HL-60 (cell line): ENCODE results near the gene FEM1A.
A peak's percentile ranks its signal among the peaks of the same experiment; 100 is the strongest.
"Not testable (repeated sequence)": the region's sequence is repeated elsewhere in the genome, so short reads cannot be mapped to it uniquely, and the experiment has no call there.

Experiments
- DNase-seq, 2 experiments: peaks; one replicate each; pipeline ENCODE4 v3.0.0-alpha.2; 2010 to 2020; ENCODE audit warnings: low read depth in 1 of 2, low spot score in 1 of 2
- H3K27ac ChIP-seq: fragments of 250-450 bp; sonication (Bioruptor Pico); replicated peaks from 2 replicates; pipeline ENCODE4 v1.5.1; 2020; ENCODE audit warnings: mild to moderate bottlenecking, moderate library complexity
- H3K27me3 ChIP-seq: fragments of 250-450 bp; sonication (Bioruptor Pico); 2 replicates; pipeline ENCODE4 v1.5.1; 2021; ENCODE audit warnings: mild to moderate bottlenecking, moderate library complexity; ENCODE audit not compliant: insufficient read depth, poor library complexity, severe bottlenecking
- H3K4me3 ChIP-seq: replicated peaks from 2 replicates; pipeline ENCODE4 v1.5.1; 2011; ENCODE audit warnings: mild to moderate bottlenecking, control low read depth, low read length; ENCODE audit not compliant: insufficient read depth
- GABPA ChIP-seq: IDR thresholded peaks from 2 replicates; pipeline ENCODE4 v1.6.1; 2012; ENCODE audit warnings: low read depth
- POLR2AphosphoS5 ChIP-seq: IDR thresholded peaks from 2 replicates; pipeline ENCODE4 v1.6.1; 2012; ENCODE audit warnings: low read depth
- SPI1 ChIP-seq: IDR thresholded peaks from 2 replicates; pipeline ENCODE4 v1.6.1; 2012; ENCODE audit warnings: low read depth, mild to moderate bottlenecking, borderline replicate concordance
- TF ChIP-seq, protein P1 (sequence below): IDR thresholded peaks from one replicate; pipeline ENCODE4 v1.5.1; 2011; ENCODE audit warnings: low read length, control low read depth, inconsistent platforms; ENCODE audit not compliant: insufficient read depth
- TF ChIP-seq, protein P2 (sequence below): IDR thresholded peaks from 2 replicates; pipeline ENCODE4 v1.6.1; 2012; ENCODE audit warnings: low read depth; ENCODE audit not compliant: insufficient replicate concordance

The FEM1A gene

DNA sequence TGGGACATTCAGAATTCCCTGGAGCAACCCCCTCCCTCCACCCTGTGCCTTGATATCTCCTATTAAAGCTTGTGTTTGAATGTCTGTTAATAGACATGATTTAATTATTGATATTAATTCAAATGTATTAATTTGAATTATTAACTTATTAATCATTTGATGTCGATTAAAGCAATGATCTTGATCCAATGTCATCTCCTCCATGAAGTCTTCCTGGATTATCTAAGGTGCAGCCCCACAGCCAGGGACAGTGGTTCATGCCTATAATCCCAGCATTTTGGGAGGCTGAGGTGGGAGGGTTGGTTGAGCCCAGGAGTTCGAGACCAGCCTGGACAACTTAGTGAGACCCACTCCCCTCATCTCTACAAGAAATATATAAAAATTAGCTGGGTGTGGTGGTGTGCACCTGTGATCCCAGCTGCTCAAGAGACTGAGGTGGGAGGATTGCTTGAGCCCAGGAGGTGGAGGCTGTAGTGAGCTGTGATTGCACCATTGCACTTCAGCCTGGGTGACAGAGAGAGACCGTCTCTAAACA, 9.6 kb downstream of the FEM1A start:
- no peak for DNase-seq
- TF ChIP-seq, protein P1, sequence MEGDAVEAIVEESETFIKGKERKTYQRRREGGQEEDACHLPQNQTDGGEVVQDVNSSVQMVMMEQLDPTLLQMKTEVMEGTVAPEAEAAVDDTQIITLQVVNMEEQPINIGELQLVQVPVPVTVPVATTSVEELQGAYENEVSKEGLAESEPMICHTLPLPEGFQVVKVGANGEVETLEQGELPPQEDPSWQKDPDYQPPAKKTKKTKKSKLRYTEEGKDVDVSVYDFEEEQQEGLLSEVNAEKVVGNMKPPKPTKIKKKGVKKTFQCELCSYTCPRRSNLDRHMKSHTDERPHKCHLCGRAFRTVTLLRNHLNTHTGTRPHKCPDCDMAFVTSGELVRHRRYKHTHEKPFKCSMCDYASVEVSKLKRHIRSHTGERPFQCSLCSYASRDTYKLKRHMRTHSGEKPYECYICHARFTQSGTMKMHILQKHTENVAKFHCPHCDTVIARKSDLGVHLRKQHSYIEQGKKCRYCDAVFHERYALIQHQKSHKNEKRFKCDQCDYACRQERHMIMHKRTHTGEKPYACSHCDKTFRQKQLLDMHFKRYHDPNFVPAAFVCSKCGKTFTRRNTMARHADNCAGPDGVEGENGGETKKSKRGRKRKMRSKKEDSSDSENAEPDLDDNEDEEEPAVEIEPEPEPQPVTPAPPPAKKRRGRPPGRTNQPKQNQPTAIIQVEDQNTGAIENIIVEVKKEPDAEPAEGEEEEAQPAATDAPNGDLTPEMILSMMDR, result no peak
- TF ChIP-seq, protein P2, sequence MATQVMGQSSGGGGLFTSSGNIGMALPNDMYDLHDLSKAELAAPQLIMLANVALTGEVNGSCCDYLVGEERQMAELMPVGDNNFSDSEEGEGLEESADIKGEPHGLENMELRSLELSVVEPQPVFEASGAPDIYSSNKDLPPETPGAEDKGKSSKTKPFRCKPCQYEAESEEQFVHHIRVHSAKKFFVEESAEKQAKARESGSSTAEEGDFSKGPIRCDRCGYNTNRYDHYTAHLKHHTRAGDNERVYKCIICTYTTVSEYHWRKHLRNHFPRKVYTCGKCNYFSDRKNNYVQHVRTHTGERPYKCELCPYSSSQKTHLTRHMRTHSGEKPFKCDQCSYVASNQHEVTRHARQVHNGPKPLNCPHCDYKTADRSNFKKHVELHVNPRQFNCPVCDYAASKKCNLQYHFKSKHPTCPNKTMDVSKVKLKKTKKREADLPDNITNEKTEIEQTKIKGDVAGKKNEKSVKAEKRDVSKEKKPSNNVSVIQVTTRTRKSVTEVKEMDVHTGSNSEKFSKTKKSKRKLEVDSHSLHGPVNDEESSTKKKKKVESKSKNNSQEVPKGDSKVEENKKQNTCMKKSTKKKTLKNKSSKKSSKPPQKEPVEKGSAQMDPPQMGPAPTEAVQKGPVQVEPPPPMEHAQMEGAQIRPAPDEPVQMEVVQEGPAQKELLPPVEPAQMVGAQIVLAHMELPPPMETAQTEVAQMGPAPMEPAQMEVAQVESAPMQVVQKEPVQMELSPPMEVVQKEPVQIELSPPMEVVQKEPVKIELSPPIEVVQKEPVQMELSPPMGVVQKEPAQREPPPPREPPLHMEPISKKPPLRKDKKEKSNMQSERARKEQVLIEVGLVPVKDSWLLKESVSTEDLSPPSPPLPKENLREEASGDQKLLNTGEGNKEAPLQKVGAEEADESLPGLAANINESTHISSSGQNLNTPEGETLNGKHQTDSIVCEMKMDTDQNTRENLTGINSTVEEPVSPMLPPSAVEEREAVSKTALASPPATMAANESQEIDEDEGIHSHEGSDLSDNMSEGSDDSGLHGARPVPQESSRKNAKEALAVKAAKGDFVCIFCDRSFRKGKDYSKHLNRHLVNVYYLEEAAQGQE, result no peak
- TF ChIP-seq SPI1, result no peak
- TF ChIP-seq POLR2AphosphoS5, result no peak
- Histone ChIP-seq H3K27ac (no peak overlapping the region), H3K4me3 (no peak overlapping the region), H3K27me3 (no peaks in the 10 kb centered on the region)

DNA sequence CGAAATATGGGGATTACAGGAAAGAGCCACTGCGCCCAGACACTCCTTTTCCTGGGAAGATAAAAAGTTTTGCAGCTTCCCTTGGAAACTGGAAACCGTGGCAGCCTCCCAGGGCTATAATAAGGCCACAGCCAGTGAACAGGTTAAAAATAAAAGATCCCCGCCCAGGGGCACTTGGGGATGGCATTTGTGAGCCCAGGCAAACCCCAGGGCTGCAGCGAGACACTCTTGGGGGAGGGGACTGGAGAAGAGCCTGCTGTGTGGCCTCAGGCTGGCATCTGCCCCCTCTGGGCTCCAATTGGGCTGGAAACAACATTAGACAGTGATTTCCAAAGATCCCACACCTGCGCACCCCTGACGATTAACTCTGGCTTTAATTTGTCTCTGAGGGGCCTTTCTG, 11.2 kb downstream of the FEM1A start:
- no peak overlapping the region for H3K4me3 ChIP-seq
- DNase-seq, result no peak
- TF ChIP-seq, protein P1, result no peak
- TF ChIP-seq SPI1, result no peak
- TF ChIP-seq GABPA, result no peak
- TF ChIP-seq POLR2AphosphoS5, result no peak
- TF ChIP-seq, protein P2, result no peak
- H3K27me3 ChIP-seq, result no peaks in the 10 kb centered on the region
- H3K27ac ChIP-seq, result no peak overlapping the region

DNA sequence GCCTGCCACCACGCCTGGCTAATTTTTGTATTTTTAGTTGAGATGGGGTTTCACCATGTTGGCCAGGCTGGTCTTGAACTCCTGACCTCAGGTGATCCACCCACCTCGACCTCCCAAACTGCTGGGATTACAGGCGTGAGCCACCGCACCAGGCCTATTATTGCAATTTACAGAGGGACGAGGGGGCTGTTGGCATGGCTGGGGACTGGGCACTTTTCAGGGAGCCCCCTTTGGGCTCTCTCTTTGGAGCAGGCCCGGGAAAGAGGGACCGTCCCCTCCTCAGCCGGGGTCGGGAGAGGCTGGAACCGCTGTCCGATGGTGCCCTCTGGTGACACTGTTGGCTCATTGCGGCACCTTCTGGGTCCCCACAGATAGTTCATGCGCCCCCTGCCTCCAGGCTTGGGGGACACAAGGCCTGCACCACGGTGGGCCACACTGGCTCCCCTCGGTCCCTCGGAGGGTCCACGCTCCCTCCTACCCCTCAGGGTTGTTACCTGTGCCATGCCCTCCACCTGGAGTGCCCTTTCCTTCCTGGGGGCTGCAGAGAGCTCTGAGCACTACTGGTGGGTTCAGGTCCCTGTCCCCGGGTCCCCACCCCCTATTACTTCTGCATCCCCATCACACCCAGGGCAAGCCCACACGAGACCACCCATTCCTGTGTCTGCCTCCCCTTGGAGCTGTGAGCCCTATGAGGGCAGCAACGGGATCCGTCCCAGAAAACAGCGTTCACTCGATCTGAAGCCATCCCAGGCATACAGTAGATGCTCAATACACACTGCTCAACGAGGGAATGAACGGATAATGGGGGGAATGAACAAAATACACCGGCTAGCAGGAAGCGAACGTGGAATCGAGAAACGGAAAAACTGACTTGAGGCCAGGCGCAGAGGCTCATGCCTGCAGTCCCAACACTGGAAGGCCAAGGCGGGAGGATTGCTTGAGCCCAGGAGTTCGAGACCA, 12.5 kb downstream of the FEM1A start:
- peak; percentile 42 to 61 for DNase-seq
- H3K4me3 ChIP-seq, result no peak overlapping the region
- no peaks in the 10 kb centered on the region for H3K27me3 ChIP-seq
- H3K27ac ChIP-seq, result no peak overlapping the region
- TF ChIP-seq POLR2AphosphoS5, result no peak
- TF ChIP-seq, protein P1, result peak; percentile 87

DNA sequence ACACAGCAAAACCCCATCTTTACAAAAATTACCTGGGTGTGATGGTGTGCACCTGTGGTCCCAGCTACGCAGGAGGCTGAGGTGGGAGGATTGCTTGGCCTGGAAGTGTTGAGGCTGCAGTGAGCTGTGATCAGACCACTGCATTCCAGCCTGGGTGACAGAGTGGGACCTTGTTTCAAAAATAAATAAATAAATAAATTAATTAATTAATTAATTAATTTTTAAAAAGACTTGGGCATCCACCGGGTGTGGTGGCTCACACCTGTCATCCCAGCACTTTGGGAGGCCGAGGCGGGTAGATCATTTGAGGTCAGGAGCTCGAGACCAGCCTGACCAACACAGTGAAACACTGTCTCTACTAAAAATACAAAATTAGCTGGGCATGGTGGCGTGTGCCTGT, 13.6 kb downstream of the FEM1A start:
- H3K27ac ChIP-seq, H3K27me3 ChIP-seq, H3K4me3 ChIP-seq, DNase-seq: not testable (repeated sequence)
